HL-60 (cell line): ENCODE data around the gene C16orf74.

Experiments used
- DNase-seq, 2 experiments: peaks; one replicate each; pipeline ENCODE4 v3.0.0-alpha.2; 2010 to 2020; ENCODE audit warnings: low read depth in 1 of 2, low spot score in 1 of 2
- H3K27ac ChIP-seq: fragments of 250-450 bp; sonication (Bioruptor Pico); replicated peaks from 2 replicates; pipeline ENCODE4 v1.5.1; 2020; ENCODE audit warnings: mild to moderate bottlenecking, moderate library complexity
- H3K27me3 ChIP-seq: fragments of 250-450 bp; sonication (Bioruptor Pico); 2 replicates; pipeline ENCODE4 v1.5.1; 2021; ENCODE audit warnings: mild to moderate bottlenecking, moderate library complexity; ENCODE audit not compliant: insufficient read depth, poor library complexity, severe bottlenecking
- H3K4me3 ChIP-seq: replicated peaks from 2 replicates; pipeline ENCODE4 v1.5.1; 2011; ENCODE audit warnings: mild to moderate bottlenecking, control low read depth, low read length; ENCODE audit not compliant: insufficient read depth
- GABPA ChIP-seq: IDR thresholded peaks from 2 replicates; pipeline ENCODE4 v1.6.1; 2012; ENCODE audit warnings: low read depth
- POLR2AphosphoS5 ChIP-seq: IDR thresholded peaks from 2 replicates; pipeline ENCODE4 v1.6.1; 2012; ENCODE audit warnings: low read depth
- SPI1 ChIP-seq: IDR thresholded peaks from 2 replicates; pipeline ENCODE4 v1.6.1; 2012; ENCODE audit warnings: low read depth, mild to moderate bottlenecking, borderline replicate concordance
- TF ChIP-seq, protein P1 (sequence below): IDR thresholded peaks from one replicate; pipeline ENCODE4 v1.5.1; 2011; ENCODE audit warnings: low read length, control low read depth, inconsistent platforms; ENCODE audit not compliant: insufficient read depth
- TF ChIP-seq, protein P2 (sequence below): IDR thresholded peaks from 2 replicates; pipeline ENCODE4 v1.6.1; 2012; ENCODE audit warnings: low read depth; ENCODE audit not compliant: insufficient replicate concordance

The C16orf74 gene

DNA sequence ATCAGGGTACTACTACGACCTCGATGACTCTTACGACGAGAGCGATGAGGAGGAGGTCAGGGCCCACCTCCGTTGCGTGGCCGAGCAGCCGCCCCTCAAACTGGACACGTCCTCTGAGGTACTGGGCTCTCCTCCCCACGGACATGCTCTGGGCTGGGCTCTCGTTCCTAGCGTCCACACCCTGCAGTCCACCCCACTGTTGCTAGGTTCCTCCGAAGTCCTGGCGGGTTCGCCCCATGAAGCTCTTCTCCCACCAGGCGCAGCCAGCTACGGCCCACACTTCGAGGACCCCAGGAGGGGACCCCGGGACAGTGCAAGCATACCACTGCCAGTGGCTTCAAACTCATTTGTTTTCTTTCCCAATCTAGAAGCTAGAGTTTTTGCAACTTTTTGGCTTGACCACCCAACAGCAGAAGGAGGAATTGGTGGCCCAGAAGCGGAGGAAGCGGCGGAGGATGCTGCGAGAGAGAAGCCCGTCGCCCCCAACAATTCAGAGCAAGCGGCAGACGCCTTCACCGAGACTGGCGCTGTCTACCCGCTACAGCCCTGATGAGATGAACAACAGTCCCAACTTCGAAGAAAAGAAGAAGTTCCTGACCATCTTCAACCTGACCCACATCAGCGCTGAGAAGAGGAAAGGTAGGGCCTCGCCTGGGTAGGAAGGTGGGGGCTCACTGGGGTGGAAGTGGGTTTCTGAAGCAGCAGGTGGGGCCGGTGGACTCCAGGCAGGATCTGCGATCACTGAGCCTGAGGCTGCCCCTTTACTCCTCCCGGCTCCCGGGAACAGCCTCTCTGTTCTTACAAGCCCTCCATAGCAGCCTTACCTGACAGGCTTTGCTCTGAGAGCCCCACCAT, 87.7 kb downstream of the C16orf74 start:
- Histone ChIP-seq H3K4me3 (no peak overlapping the region), H3K27ac (no peak overlapping the region), H3K27me3 (no peaks in the 10 kb centered on the region)
- TF ChIP-seq, protein P1, sequence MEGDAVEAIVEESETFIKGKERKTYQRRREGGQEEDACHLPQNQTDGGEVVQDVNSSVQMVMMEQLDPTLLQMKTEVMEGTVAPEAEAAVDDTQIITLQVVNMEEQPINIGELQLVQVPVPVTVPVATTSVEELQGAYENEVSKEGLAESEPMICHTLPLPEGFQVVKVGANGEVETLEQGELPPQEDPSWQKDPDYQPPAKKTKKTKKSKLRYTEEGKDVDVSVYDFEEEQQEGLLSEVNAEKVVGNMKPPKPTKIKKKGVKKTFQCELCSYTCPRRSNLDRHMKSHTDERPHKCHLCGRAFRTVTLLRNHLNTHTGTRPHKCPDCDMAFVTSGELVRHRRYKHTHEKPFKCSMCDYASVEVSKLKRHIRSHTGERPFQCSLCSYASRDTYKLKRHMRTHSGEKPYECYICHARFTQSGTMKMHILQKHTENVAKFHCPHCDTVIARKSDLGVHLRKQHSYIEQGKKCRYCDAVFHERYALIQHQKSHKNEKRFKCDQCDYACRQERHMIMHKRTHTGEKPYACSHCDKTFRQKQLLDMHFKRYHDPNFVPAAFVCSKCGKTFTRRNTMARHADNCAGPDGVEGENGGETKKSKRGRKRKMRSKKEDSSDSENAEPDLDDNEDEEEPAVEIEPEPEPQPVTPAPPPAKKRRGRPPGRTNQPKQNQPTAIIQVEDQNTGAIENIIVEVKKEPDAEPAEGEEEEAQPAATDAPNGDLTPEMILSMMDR: no peak
- TF ChIP-seq SPI1 (no peak), GABPA (no peak), POLR2AphosphoS5 (no peak)
- TF ChIP-seq, protein P2, sequence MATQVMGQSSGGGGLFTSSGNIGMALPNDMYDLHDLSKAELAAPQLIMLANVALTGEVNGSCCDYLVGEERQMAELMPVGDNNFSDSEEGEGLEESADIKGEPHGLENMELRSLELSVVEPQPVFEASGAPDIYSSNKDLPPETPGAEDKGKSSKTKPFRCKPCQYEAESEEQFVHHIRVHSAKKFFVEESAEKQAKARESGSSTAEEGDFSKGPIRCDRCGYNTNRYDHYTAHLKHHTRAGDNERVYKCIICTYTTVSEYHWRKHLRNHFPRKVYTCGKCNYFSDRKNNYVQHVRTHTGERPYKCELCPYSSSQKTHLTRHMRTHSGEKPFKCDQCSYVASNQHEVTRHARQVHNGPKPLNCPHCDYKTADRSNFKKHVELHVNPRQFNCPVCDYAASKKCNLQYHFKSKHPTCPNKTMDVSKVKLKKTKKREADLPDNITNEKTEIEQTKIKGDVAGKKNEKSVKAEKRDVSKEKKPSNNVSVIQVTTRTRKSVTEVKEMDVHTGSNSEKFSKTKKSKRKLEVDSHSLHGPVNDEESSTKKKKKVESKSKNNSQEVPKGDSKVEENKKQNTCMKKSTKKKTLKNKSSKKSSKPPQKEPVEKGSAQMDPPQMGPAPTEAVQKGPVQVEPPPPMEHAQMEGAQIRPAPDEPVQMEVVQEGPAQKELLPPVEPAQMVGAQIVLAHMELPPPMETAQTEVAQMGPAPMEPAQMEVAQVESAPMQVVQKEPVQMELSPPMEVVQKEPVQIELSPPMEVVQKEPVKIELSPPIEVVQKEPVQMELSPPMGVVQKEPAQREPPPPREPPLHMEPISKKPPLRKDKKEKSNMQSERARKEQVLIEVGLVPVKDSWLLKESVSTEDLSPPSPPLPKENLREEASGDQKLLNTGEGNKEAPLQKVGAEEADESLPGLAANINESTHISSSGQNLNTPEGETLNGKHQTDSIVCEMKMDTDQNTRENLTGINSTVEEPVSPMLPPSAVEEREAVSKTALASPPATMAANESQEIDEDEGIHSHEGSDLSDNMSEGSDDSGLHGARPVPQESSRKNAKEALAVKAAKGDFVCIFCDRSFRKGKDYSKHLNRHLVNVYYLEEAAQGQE: no peak
- no peak for DNase-seq

DNA sequence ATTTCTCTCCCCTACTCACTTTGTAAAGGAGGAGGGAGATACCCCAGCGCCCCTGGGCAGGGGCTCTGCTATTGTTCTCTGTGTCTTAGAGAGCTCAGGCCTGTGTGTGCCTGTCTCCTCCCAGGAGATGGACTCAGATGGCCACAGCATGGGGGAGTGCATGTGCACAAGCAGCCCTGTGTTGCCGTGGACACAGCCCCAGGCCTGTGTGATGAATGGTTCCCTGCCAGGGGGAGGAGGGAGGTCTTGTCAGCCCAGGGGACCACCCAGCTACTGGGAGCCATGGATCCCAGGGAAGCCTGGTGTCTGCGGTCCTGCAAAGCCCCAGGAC, 88.4 kb downstream of the C16orf74 start:
- H3K27me3 ChIP-seq: no peaks in the 10 kb centered on the region
- no peak overlapping the region for H3K4me3 ChIP-seq
- TF ChIP-seq POLR2AphosphoS5: no peak
- TF ChIP-seq, protein P1: no peak
- DNase-seq: no peak
- H3K27ac ChIP-seq: no peak overlapping the region

DNA sequence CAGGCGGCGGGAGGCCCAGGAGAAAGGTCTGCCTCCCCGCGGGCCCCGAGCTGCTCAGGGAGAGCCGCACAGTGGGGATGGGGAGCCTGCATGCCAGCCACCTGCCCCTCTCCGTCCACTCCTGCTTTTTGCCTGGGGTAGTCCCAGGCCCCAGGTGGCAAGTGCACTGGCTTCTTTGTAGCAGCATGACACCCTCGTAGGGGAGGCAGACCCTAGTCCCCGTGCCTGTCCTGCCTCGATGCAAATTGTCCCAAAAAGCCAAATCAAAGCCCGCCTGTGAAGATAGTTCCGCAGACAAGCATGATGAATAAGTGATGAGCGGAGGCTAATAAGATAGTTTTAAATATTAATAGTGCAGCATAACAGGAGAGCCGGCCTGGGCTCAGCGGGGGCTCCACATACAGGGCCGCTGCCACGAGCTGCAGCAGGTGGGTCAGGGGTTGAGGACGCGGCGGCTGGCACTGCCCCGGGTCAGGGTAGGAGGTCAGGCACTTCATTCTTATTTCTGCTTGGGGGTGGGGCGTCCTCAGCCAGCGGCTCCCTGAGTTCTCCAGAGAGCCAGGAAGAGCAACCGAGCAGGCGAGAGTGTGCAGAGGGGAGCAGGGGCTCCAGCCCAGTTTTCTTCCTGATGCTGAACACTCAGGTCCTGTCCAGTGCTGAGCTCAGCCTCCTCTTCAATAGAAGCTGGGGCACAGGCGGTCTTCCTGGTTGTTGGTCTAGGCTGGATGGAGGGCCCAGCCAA, 89.0 kb downstream of the C16orf74 start:
- Histone ChIP-seq H3K4me3 (no peak overlapping the region), H3K27me3 (no peaks in the 10 kb centered on the region), H3K27ac (no peak overlapping the region)
- TF ChIP-seq, protein P2: no peak
- no peak for TF ChIP-seq POLR2AphosphoS5
- TF ChIP-seq, protein P1: no peak
- no peak for TF ChIP-seq SPI1
- no peak for TF ChIP-seq GABPA
- DNase-seq: no peak
